Keratinocyte (primary cell): ENCODE data around the gene SRPK1. TPM values are rescaled to one million over a fixed set of nuclear protein-coding genes. Genes with fewer than 3 reads are reported as not detected.

Source experiments
- DNase-seq: peaks from one replicate; pipeline ENCODE4 v3.0.0-alpha.2; 2011; ENCODE audit warnings: low read depth, missing footprints, low spot score
- FAIRE-seq: peaks from 2 replicates; lab custom pipeline; 2011; peaks lifted over from hg19 to GRCh38; lab: Jason Lieb, UNC
- H2AFZ ChIP-seq: 2 replicates; pipeline ENCODE4 v1.6.0; 2012; ENCODE audit warnings: low read length, control low read depth, inconsistent platforms; ENCODE audit not compliant: control insufficient read depth
- H3K27ac ChIP-seq: 2 replicates; pipeline ENCODE4 v1.5.1; 2011; ENCODE audit warnings: low read length; ENCODE audit not compliant: control insufficient read depth, insufficient read depth
- H3K27me3 ChIP-seq: 3 replicates; pipeline ENCODE4 v1.6.0; 2011; ENCODE audit warnings: low read length; ENCODE audit not compliant: control insufficient read depth, insufficient read depth; ENCODE audit errors: extremely low read depth
- H3K36me3 ChIP-seq, 2 experiments: 2 replicates in 1 of 2; 3 replicates in 1 of 2; pipeline ENCODE4 v1.5.1; 2011; ENCODE audit warnings: low read length in 2 of 2, mild to moderate bottlenecking in 1 of 2; ENCODE audit not compliant: control insufficient read depth in 2 of 2, insufficient read depth in 2 of 2; ENCODE audit errors: extremely low read depth in 1 of 2
- H3K4me1 ChIP-seq: 3 replicates; pipeline ENCODE4 v1.5.1; 2011; ENCODE audit warnings: low read length; ENCODE audit not compliant: control insufficient read depth, insufficient read depth; ENCODE audit errors: extremely low read depth
- H3K4me2 ChIP-seq: 3 replicates; pipeline ENCODE4 v1.6.0; 2011; ENCODE audit warnings: low read depth, low read length; ENCODE audit not compliant: control insufficient read depth, insufficient read depth; ENCODE audit errors: extremely low read depth
- H3K4me3 ChIP-seq, 3 experiments: fragments of 200-600 bp in 1 of 3; sonication (generic) in 1 of 3; 2 replicates in 2 of 3; 3 replicates in 1 of 3; pipeline ENCODE4 v1.5.1; 2011 to 2016; ENCODE audit warnings: low read length in 3 of 3, mild to moderate bottlenecking in 3 of 3, control low read depth in 2 of 3, inconsistent platforms in 1 of 3, low read depth in 1 of 3, mixed read lengths in 1 of 3, mixed run types in 1 of 3, moderate library complexity in 1 of 3; ENCODE audit not compliant: control insufficient read depth in 2 of 3, insufficient read depth in 2 of 3; ENCODE audit errors: extremely low read depth in 1 of 3
- H3K79me2 ChIP-seq: 2 replicates; pipeline ENCODE4 v1.6.0; 2012; ENCODE audit warnings: low read length; ENCODE audit not compliant: control insufficient read depth, insufficient read depth
- H3K9ac ChIP-seq: 3 replicates; pipeline ENCODE4 v1.6.0; 2011; ENCODE audit warnings: low read length; ENCODE audit not compliant: control insufficient read depth, insufficient read depth; ENCODE audit errors: extremely low read depth
- H3K9me1 ChIP-seq: 3 replicates; pipeline ENCODE4 v1.6.0; 2011; ENCODE audit warnings: low read length; ENCODE audit not compliant: control insufficient read depth, insufficient read depth; ENCODE audit errors: extremely low read depth
- H3K9me3 ChIP-seq: 2 replicates; pipeline ENCODE4 v1.5.1; 2012; ENCODE audit warnings: low read depth, low read length; ENCODE audit not compliant: control insufficient read depth
- H4K20me1 ChIP-seq: 3 replicates; pipeline ENCODE4 v1.6.0; 2011; ENCODE audit warnings: low read length; ENCODE audit not compliant: control insufficient read depth, insufficient read depth; ENCODE audit errors: extremely low read depth
- EZH2 ChIP-seq: IDR thresholded peaks from one replicate; pipeline ENCODE4 v1.6.1; 2012; ENCODE audit warnings: inconsistent platforms, mild to moderate bottlenecking, low read length, moderate library complexity
- dilution Hi-C: fragments of 300-500 bp; cut with MboI; formaldehyde crosslinking; loops from one replicate; pipeline ENCODE4 v1.7.0; 2020; ENCODE audit warnings: low sequenced_read_pairs; ENCODE audit not compliant: extremely low pct_ligation_motif_present
- polyA plus RNA-seq, 5 experiments: library from polyadenylated mRNA; depleted of rRNA in 3 of 5; stranded (reverse) in 3 of 5; stranded (forward) in 1 of 5; unstranded in 1 of 5; fragments of >200 nt; gene quantifications; 1 replicate in 1 of 5; 2 replicates in 3 of 5; 3 replicates in 1 of 5; pipeline versions ENCODE4 v1.2.1 to v1.2.3, GENCODE V29; 2011 to 2012; ENCODE audit warnings: missing spikeins in 2 of 5, low read depth in 1 of 5, low replicate concordance in 1 of 5
- TF ChIP-seq, protein P1 (sequence below), 3 experiments: IDR thresholded peaks in 1 of 3; conservative IDR thresholded peaks in 1 of 3; optimal IDR thresholded peaks in 1 of 3; 2 replicates in 2 of 3; 3 replicates in 1 of 3; pipeline versions ENCODE3 to v1.5.1; 2011; ENCODE audit warnings: low read length in 3 of 3, mild to moderate bottlenecking in 3 of 3, moderate library complexity in 2 of 3, control low read depth in 1 of 3, inconsistent platforms in 1 of 3; ENCODE audit not compliant: insufficient read depth in 2 of 3; ENCODE audit errors: extremely low read depth in 1 of 3

SRPK1 gene
- polyA plus RNA-seq, 1 donor (not counting 4 experiments of a cell fraction or from before 2014, with no cell fraction given): 64.1 TPM

DNA sequence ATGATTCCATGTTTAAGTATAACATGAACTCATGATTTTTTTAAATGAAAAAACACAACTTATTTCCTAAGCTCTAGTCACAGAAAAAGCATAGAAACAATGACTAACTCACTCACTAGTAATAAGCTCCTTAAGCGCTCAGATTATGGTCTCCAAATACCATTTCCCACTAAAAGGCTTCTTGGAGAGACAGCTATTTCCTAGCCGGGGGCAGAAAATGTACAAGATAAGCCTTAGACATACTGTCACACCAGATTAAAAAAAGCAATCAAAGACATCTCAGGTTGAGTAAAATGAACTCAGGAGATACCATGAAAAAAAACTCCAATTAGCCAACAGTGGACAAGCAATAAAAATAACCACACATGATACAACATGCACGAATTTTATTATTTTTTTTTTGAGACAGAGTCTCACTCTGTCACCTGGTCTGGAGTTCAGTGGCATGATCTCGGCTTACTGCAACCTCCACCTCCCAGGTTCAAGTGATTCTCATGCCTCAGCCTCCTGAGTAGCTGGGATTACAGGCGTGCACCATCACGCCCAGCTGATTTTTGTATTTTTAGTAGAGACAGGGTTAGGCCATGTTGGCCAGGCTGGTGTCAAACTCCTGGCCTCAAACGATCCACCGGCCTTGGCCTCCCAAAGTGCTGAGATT is 14.9 kb downstream of the SRPK1 start:
- dilution Hi-C loops: no loop called here
- Histone ChIP-seq H3K4me3 (no peak overlapping the region), H3K27ac (no peak overlapping the region), H3K4me1 (peaks cover 8% of the 10 kb centered on the region), H3K27me3 (no peaks in the 10 kb centered on the region), H3K9me1 (no peaks in the 10 kb centered on the region), H3K9ac (no peak overlapping the region), H3K4me2 (no peak overlapping the region), H4K20me1 (peaks cover 2% of the 10 kb centered on the region), H3K9me3 (no peaks in the 10 kb centered on the region), H3K79me2 (peaks cover 85% of the 10 kb centered on the region), H3K36me3 (peaks cover 4 to 16% of the 10 kb centered on the region in 2 experiments), H2AFZ (no peak overlapping the region)
- TF ChIP-seq, protein P1, sequence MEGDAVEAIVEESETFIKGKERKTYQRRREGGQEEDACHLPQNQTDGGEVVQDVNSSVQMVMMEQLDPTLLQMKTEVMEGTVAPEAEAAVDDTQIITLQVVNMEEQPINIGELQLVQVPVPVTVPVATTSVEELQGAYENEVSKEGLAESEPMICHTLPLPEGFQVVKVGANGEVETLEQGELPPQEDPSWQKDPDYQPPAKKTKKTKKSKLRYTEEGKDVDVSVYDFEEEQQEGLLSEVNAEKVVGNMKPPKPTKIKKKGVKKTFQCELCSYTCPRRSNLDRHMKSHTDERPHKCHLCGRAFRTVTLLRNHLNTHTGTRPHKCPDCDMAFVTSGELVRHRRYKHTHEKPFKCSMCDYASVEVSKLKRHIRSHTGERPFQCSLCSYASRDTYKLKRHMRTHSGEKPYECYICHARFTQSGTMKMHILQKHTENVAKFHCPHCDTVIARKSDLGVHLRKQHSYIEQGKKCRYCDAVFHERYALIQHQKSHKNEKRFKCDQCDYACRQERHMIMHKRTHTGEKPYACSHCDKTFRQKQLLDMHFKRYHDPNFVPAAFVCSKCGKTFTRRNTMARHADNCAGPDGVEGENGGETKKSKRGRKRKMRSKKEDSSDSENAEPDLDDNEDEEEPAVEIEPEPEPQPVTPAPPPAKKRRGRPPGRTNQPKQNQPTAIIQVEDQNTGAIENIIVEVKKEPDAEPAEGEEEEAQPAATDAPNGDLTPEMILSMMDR (optimal IDR thresholded peaks at IDR 0.05 in 1 of 3, IDR thresholded peaks at IDR 0.05 in 1 of 3, conservative IDR thresholded peaks at IDR 0.05 in 1 of 3; ENCODE audit: extremely low read depth in 1 of 3, insufficient read depth in 2 of 3, low read length in 3 of 3): no peak
- no peak for TF ChIP-seq EZH2
- no peak for DNase-seq
- FAIRE-seq: no peak

DNA sequence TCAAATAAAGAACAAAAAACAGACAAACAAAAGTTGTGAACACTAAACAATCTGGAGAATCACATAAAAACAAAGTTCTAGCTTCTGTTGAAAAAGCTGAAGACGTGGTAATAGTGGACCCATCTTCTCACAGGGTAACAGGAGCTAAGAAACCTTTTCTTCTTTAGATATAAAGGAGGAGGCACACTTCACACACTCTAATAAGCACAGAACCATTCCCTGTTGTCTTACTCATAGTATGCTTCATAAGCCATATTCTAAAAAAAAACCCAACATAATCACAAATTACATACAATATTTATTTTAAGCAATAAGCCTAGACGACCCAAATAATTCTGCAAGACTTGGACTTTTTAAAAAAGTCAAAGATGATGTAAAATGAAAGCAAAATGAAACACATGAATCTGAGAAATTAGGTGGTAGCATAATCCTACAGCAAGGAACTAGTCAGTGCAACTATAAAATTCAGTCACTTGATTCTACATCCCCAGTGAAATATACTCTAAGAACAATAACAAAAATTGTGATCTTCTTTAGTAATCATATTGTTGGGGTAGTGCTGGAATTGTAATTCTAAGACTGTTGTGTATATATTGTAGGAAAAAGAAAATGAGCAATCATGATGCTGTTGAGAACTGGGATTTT is 15.6 kb downstream of the SRPK1 start:
- no peaks in the 10 kb centered on the region for H3K9me3 ChIP-seq

More for the DNA sequence above, 15.6 kb downstream of the SRPK1 start:
- H3K9me1 ChIP-seq: no peaks in the 10 kb centered on the region
- TF ChIP-seq, protein P1 (optimal IDR thresholded peaks at IDR 0.05 in 1 of 3, IDR thresholded peaks at IDR 0.05 in 1 of 3, conservative IDR thresholded peaks at IDR 0.05 in 1 of 3; ENCODE audit: extremely low read depth in 1 of 3, insufficient read depth in 2 of 3, low read length in 3 of 3): no peak
- TF ChIP-seq EZH2: no peak
- no peaks in the 10 kb centered on the region for H3K27me3 ChIP-seq
- no peak overlapping the region for H3K9ac ChIP-seq
- no peak overlapping the region for H2AFZ ChIP-seq
- H3K4me1 ChIP-seq: peaks cover 8% of the 10 kb centered on the region
- peaks cover 2 to 16% of the 10 kb centered on the region in 2 experiments for H3K36me3 ChIP-seq
- no peak overlapping the region for H3K4me2 ChIP-seq
- H3K27ac ChIP-seq: no peak overlapping the region
- FAIRE-seq (no peak), DNase-seq (no peak)
- dilution Hi-C loops: no loop called here
- H3K4me3 ChIP-seq: no peak overlapping the region
- H4K20me1 ChIP-seq: peaks cover 2% of the 10 kb centered on the region
- H3K79me2 ChIP-seq: peaks cover 84% of the 10 kb centered on the region
